ENCODE measurements around the gene GYG1.
"Not testable (repeated sequence)": the region's sequence is repeated elsewhere in the genome, so short reads cannot be mapped to it uniquely, and the experiment has no call there.

GYG1 gene

DNA sequence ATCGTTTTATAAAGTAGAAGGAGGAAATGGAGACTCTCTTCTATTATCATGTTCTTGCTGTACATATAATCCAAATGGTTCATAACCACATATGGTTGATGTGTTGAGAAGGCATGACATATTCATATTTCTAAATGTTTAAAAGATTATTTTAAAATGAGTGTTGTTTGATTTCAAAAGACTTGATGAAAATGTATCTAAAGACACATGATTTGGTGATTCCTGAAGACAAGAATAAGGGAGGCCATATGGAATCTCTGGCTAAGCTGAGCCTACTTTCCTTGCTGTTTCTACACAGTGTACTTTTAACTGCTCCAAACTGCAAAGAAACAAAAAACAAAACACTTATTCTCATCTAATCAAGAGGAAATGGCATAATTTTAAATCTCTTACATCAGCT lies 23.0 kb upstream of the GYG1 start:
- DNase-seq (ENCODE audit: low read depth): no peak
- TF ChIP-seq, protein P1, sequence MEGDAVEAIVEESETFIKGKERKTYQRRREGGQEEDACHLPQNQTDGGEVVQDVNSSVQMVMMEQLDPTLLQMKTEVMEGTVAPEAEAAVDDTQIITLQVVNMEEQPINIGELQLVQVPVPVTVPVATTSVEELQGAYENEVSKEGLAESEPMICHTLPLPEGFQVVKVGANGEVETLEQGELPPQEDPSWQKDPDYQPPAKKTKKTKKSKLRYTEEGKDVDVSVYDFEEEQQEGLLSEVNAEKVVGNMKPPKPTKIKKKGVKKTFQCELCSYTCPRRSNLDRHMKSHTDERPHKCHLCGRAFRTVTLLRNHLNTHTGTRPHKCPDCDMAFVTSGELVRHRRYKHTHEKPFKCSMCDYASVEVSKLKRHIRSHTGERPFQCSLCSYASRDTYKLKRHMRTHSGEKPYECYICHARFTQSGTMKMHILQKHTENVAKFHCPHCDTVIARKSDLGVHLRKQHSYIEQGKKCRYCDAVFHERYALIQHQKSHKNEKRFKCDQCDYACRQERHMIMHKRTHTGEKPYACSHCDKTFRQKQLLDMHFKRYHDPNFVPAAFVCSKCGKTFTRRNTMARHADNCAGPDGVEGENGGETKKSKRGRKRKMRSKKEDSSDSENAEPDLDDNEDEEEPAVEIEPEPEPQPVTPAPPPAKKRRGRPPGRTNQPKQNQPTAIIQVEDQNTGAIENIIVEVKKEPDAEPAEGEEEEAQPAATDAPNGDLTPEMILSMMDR (IDR thresholded peaks at IDR 0.05; ENCODE audit: insufficient read depth, low read depth, low read length, missing control alignments): no peak
- no peak overlapping the region for H3K4me3 ChIP-seq (ENCODE audit: low read length)

DNA sequence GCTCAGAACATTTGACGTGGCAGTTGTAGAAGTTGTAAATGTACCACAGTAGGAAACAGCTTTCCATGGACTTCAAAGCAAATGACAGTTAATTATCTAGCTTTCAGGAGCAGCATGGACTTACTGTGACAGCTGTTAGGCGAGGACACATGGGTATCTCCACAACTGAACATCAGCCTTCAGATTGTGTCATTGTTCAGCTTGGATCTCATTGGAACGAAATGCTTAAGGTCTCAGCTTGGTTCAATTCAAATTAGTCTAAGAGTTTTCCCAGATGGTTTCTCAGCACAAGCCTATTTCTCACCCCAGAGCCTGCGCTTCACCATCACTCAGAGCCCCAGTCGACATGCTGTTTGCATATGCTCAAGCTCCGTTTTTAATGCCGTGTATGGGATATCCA lies 21.1 kb upstream of the GYG1 start:
- no peak overlapping the region for H3K4me3 ChIP-seq (ENCODE audit: low read length)
- no peak for DNase-seq (ENCODE audit: low read depth)
- TF ChIP-seq, protein P1 (IDR thresholded peaks at IDR 0.05; ENCODE audit: insufficient read depth, low read depth, low read length, missing control alignments): no peak

DNA sequence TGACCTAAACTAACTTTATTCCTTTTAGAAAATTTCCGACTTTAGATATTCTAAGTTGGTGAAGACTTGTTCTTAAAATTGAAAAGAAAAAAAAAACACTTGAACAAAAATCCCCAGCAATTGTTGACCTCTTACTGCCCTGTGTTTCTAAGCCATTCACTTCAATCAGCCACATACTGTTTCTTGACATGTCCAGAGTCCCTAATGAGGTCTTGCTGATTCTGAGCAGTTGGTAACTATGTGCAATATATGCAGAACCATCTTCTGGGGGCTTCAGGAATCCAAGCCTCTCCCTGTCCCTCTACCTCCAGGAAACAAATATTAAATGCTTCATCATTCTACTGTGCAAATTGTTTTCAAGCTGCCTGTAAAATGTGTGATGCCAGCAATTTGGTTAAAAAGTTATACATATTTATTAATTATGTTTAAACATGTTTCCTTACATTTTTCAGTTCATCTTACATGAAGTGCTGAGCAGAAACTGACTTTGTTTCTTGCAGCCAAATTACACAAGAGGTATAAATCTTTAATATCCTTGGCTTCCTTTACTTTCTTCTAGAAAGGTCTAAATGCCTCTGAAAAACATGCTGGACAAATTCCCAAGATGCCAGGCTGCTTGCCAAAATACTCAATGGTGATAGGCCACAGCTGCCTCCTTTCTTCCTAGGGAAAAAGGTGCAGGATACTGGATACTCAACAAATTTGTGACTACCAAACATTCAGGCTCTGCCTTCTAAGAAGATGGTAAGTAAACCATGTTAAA lies 19.8 kb upstream of the GYG1 start:
- no peak for DNase-seq (ENCODE audit: low read depth)
- TF ChIP-seq, protein P1 (IDR thresholded peaks at IDR 0.05; ENCODE audit: insufficient read depth, low read depth, low read length, missing control alignments): no peak
- no peak overlapping the region for H3K4me3 ChIP-seq (ENCODE audit: low read length)

DNA sequence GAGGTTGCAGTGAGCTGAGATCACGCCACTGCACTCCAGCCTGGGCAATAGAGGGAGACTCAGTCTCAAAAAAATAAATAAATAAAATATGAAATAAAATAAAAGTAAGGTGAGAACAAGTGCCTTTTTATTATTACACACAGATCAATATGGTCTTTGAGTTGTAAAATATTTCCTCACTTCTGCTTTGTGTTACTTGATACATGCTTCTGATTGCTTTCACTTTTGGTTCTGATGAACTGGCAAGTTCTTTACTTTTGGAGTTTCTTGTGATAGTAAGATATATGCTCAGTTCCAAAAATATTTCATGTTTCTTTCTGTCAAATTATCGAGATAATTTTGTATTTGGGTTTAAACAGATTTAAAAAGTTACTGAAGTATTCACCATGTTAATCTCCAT lies 16.6 kb upstream of the GYG1 start:
- TF ChIP-seq, protein P1 (IDR thresholded peaks at IDR 0.05; ENCODE audit: insufficient read depth, low read depth, low read length, missing control alignments): no peak
- DNase-seq (ENCODE audit: low read depth): no peak
- H3K4me3 ChIP-seq (ENCODE audit: low read length): no peak overlapping the region

DNA sequence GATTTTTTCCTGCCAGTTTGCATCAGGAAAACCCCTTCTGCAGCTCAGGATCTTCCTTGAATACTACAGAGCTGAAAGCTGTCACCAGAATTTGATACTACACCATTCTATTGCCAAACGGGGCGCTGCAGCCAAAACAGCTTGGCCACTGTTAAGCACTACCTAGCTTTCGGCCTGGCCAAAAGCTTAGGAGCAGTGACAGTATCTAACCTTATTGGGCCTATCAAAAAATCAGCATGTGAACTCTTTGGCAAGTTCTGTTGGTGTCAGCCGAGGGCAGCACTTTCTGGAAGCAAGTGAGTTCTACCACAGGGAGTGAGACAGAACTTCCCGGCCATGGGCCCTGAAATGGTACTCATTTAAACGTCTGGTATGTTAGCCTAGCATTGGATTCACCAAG lies 16.1 kb upstream of the GYG1 start:
- H3K4me3 ChIP-seq (ENCODE audit: low read length): no peak overlapping the region
- TF ChIP-seq, protein P1 (IDR thresholded peaks at IDR 0.05; ENCODE audit: insufficient read depth, low read depth, low read length, missing control alignments): no peak
- no peak for DNase-seq (ENCODE audit: low read depth)

DNA sequence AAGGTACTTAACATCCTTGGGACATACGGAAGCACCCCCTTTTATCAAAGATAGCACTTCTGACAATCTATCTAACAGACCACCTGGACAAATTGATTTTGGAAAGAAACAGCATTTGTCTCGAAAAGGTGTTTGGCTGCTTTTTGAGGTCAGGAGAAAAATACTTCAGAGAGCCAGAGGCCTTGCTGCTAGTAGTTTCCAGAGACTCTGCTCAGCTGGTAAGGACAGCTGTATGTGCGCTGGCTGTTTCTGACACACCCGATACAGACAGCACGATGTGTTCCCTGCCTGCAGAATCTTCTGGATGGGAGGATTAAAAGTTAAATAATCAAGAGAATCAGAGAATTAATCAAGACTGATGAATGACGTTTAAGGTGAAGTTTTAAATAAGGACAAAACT lies 15.6 kb upstream of the GYG1 start:
- no peak overlapping the region for H3K4me3 ChIP-seq (ENCODE audit: low read length)
- DNase-seq (ENCODE audit: low read depth): no peak
- TF ChIP-seq, protein P1 (IDR thresholded peaks at IDR 0.05; ENCODE audit: insufficient read depth, low read depth, low read length, missing control alignments): no peak

DNA sequence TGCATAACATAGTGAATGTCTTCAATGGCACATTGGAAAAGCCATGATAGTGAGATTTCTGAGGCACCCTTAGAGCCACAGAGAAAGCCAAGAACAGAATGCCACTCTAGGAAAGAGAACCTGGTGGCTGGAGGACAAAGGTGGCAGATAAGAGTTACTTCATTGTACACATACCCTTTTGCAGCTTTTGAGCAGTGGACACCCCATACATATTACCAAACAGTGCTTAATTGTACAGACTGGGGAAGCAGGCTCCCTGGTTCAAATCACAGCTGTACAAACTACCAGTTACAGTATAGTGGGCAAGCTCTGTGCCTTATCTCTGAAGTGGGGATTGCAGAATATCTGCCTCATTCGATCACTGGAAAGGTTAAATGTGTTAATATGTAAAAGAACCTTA lies 10.1 kb upstream of the GYG1 start:
- H3K4me3 ChIP-seq (ENCODE audit: low read length): no peak overlapping the region
- TF ChIP-seq, protein P1 (IDR thresholded peaks at IDR 0.05; ENCODE audit: insufficient read depth, low read depth, low read length, missing control alignments): no peak
- no peak for DNase-seq (ENCODE audit: low read depth)

DNA sequence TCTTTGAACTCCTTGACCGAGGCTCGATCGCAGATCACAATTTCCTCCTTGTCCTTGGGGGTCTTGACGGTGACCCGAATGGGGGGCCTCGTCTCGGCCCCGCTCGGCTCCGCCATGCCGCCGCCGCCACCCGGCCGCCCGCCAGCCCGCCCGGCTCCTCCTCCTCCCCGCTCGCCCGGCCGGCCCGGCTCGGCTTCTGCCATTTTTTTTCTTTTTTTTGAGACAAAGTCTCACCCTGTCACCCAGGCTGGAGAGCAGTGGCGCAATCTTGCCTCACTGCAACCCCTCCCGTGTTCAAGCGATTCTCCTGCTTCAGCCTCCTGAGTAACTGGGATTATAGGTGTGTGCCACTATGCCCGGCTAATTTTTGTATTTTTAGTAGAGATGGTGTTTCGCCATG lies 3.8 kb upstream of the GYG1 start:
- DNase-seq (ENCODE audit: low read depth); H3K4me3 ChIP-seq (ENCODE audit: low read length): not testable (repeated sequence)
